Upper lobe of left lung (tissue), 4 donors: ENCODE results near the gene MRPL18.

Experiments used
- CTCF ChIP-seq, 6 experiments: fragments of 450-650 bp in 4 of 6; fragments of 200-600 bp in 2 of 6; sonication (generic) in 2 of 6; IDR thresholded peaks; one replicate each; pipeline ENCODE4 v1.5.1; 2016 to 2019; ENCODE audit warnings: antibody characterized with exemption in 6 of 6
- EP300 ChIP-seq, 4 donors: sonication (generic); formaldehyde crosslinking; IDR thresholded peaks; one replicate each; pipeline ENCODE4 v1.5.1; 2017; ENCODE audit warnings: antibody characterized with exemption in 4 of 4, control low read depth in 2 of 4
- POLR2A ChIP-seq, 4 donors: fragments of 450-650 bp; IDR thresholded peaks; one replicate each; pipeline ENCODE4 v1.5.1; 2016 to 2017; ENCODE audit warnings: antibody characterized with exemption in 4 of 4, mild to moderate bottlenecking in 2 of 4

DNA sequence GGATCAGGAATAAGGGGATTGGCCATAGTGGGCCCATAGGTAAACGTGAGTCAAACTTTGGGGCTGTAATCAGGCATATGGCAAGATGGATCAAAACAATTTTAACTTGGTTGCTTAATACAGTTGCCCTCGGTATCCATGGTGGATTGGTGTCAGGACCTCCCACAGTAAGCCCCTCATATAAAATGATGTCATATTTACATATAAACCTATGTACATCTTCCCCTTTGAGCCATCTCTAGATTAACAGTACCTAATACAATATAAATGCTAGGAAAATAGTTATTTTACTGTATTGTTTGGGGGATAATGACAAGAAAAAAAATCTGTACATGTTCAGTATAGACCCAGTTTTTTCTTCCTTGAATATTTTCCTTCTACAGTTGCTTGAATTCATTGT is 35.9 kb upstream of the MRPL18 start:
- TF ChIP-seq CTCF (IDR thresholded peaks at IDR 0.05) = no peak
- TF ChIP-seq POLR2A (IDR thresholded peaks at IDR 0.05) = no peak
- no peak for TF ChIP-seq EP300 (IDR thresholded peaks at IDR 0.05)
